ENCODE measurements around the gene GABRG3.
A peak's percentile ranks its signal among the peaks of the same experiment; 100 is the strongest.

Gene GABRG3

GRCh38 chr15:27585041-27585640 lies 614.2 kb downstream of the GABRG3 start (continued):
- TF ChIP-seq ZNF148 (tag by site-specific recombination; IDR thresholded peaks at IDR 0.05; ENCODE audit: borderline replicate concordance) (no peak), ZNF791 (tag by site-specific recombination; IDR thresholded peaks at IDR 0.05) (no peak), ZNF426 (tag by site-specific recombination; IDR thresholded peaks at IDR 0.05) (no peak), ZNF10 (tag by site-specific recombination; IDR thresholded peaks at IDR 0.05) (no peak), RBAK (tag by site-specific recombination; IDR thresholded peaks at IDR 0.05) (no peak), ZNF521 (tag by site-specific recombination; IDR thresholded peaks at IDR 0.05) (no peak)

- ChIA-PET CTCF (interaction anchor here (0.6 kb wide), 1 partner anchor 19 kb away, joined by 5 read pairs; no protein-coding TSS in a partner anchor), POLR2A (no interaction called here)
- H3K4me3 ChIP-seq (ENCODE audit: low read depth, low read length), result no peak overlapping the region
Measured at GRCh38 chr15:27587810-27588209, 616.8 kb downstream of the GABRG3 start.

GRCh38 chr15:27589260-27589659 lies 618.3 kb downstream of the GABRG3 start:
- no peak overlapping the region for H3K27ac ChIP-seq (ENCODE audit: extremely low read depth, low read depth, low read length)
- CTCF ChIA-PET, result no interaction called here
- H3K4me1 ChIP-seq (ENCODE audit: control insufficient read depth, insufficient read depth, low read length), result no peaks in the 10 kb centered on the region
- POLR2A ChIA-PET, result no interaction called here
- no peak overlapping the region for H3K4me3 ChIP-seq (ENCODE audit: low read depth, low read length)
- H3K9me3 ChIP-seq (ENCODE audit: control insufficient read depth, insufficient read depth, low read depth, low read length), result no peaks in the 10 kb centered on the region
- H3K36me3 ChIP-seq (ENCODE audit: control insufficient read depth in 2 of 2, insufficient read depth in 1 of 2, low read length in 2 of 2), result no peaks in the 10 kb centered on the region
- TF ChIP-seq ZNF561 (tag by site-specific recombination; IDR thresholded peaks at IDR 0.05; ENCODE audit: borderline replicate concordance) (no peak), ZNF513 (tag by site-specific recombination; IDR thresholded peaks at IDR 0.05) (no peak), ZNF335 (tag by site-specific recombination; conservative IDR thresholded peaks at IDR 0.05) (no peak), YY1 (tag by site-specific recombination; IDR thresholded peaks at IDR 0.05) (no peak), ZNF175 (tag by site-specific recombination; IDR thresholded peaks at IDR 0.05) (no peak), ZEB2 (tag by site-specific recombination; IDR thresholded peaks at IDR 0.05) (no peak), ZNF404 (tag by site-specific recombination; IDR thresholded peaks at IDR 0.05) (no peak), ZNF530 (tag by site-specific recombination; IDR thresholded peaks at IDR 0.05; ENCODE audit: low read depth) (no peak), ZBTB26 (tag by site-specific recombination; optimal IDR thresholded peaks at IDR 0.05) (no peak), ZNF548 (tag by site-specific recombination; IDR thresholded peaks at IDR 0.05) (no peak), ZNF48 (tag by site-specific recombination; IDR thresholded peaks at IDR 0.05) (no peak), ZNF394 (tag by site-specific recombination; IDR thresholded peaks at IDR 0.05; ENCODE audit: borderline replicate concordance) (no peak), ZNF600 (tag by site-specific recombination; IDR thresholded peaks at IDR 0.05) (no peak), GLI2 (tag by site-specific recombination; IDR thresholded peaks at IDR 0.05; ENCODE audit: borderline replicate concordance, low read depth) (no peak), PRDM2 (tag by site-specific recombination; IDR thresholded peaks at IDR 0.05; ENCODE audit: borderline replicate concordance) (no peak), ZNF510 (tag by site-specific recombination; IDR thresholded peaks at IDR 0.05; ENCODE audit: insufficient replicate concordance) (no peak)

More at GRCh38 chr15:27587810-27588209, 616.8 kb downstream of the GABRG3 start:
- H3K27ac ChIP-seq (ENCODE audit: extremely low read depth, low read depth, low read length), result no peak overlapping the region
- H3K4me1 ChIP-seq (ENCODE audit: control insufficient read depth, insufficient read depth, low read length), result no peaks in the 10 kb centered on the region
- no peaks in the 10 kb centered on the region for H3K36me3 ChIP-seq (ENCODE audit: control insufficient read depth in 2 of 2, insufficient read depth in 1 of 2, low read length in 2 of 2)
- TF ChIP-seq SP3 (tag by site-specific recombination; IDR thresholded peaks at IDR 0.05) (peak; percentile 57), ZNF248 (tag by site-specific recombination; IDR thresholded peaks at IDR 0.05) (no peak)
- H3K9me3 ChIP-seq (ENCODE audit: control insufficient read depth, insufficient read depth, low read depth, low read length), result no peaks in the 10 kb centered on the region
